HEK293 (cell line): ENCODE measurements around the gene MRTFA.

Source experiments
- CTCF ChIA-PET: fragments of 350-600 bp; formaldehyde crosslinking; extraction: SDS; loops from one replicate; lab custom pipeline; 2021; ENCODE audit warnings: antibody characterized with exemption; lab: Yijun Ruan, JAX
- POLR2A ChIA-PET: fragments of 300-600 bp; formaldehyde crosslinking; extraction: SDS; loops from one replicate; lab custom pipeline; 2020; ENCODE audit warnings: antibody characterized with exemption, inconsistent platforms; lab: Yijun Ruan, JAX
- H3K27ac ChIP-seq: fragments of 200-500 bp; sonication (Bioruptor generic); 2 replicates; pipeline ENCODE4 v1.5.1; 2014; ENCODE audit warnings: low read depth, low read length, control low read depth, inconsistent platforms; ENCODE audit errors: extremely low read depth
- H3K36me3 ChIP-seq, 2 experiments: fragments of 200-500 bp in 1 of 2; sonication (Bioruptor generic) in 1 of 2; 1 replicate in 1 of 2; 2 replicates in 1 of 2; pipeline ENCODE4 v1.5.1; 2014 to 2017; ENCODE audit warnings: inconsistent platforms in 2 of 2, low read length in 2 of 2; ENCODE audit not compliant: control insufficient read depth in 2 of 2, insufficient read depth in 1 of 2
- H3K4me1 ChIP-seq: fragments of 200-500 bp; sonication (Bioruptor generic); 2 replicates; pipeline ENCODE4 v1.5.1; 2014; ENCODE audit warnings: mild to moderate bottlenecking, low read length, inconsistent platforms; ENCODE audit not compliant: control insufficient read depth, insufficient read depth
- H3K4me3 ChIP-seq: 2 replicates; pipeline ENCODE4 v1.5.1; 2011; ENCODE audit warnings: low read depth, mild to moderate bottlenecking, control low read depth, low read length, moderate library complexity
- H3K9me3 ChIP-seq: fragments of 200-500 bp; sonication (Bioruptor generic); 2 replicates; pipeline ENCODE4 v1.5.1; 2014; ENCODE audit warnings: low read depth, low read length, inconsistent platforms; ENCODE audit not compliant: control insufficient read depth, insufficient read depth
- KLF8 ChIP-seq: fragments of 450-650 bp; formaldehyde crosslinking; IDR thresholded peaks from 2 replicates; pipeline ENCODE4 v1.5.1; 2016; ENCODE audit warnings: missing biosample characterization, missing genetic modification characterization
- KLF9 ChIP-seq: fragments of 450-650 bp; formaldehyde crosslinking; IDR thresholded peaks from 2 replicates; pipeline ENCODE4 v1.5.1; 2016; ENCODE audit warnings: missing biosample characterization, missing genetic modification characterization, low read depth
- SALL2 ChIP-seq: fragments of 450-650 bp; formaldehyde crosslinking; IDR thresholded peaks from 2 replicates; pipeline ENCODE4 v1.5.0; 2017; ENCODE audit warnings: missing biosample characterization, mild to moderate bottlenecking, missing genetic modification characterization, borderline replicate concordance
- ZFP3 ChIP-seq: fragments of 450-650 bp; formaldehyde crosslinking; IDR thresholded peaks from 2 replicates; pipeline ENCODE4 v1.5.1; 2016; ENCODE audit warnings: low read depth, missing biosample characterization, missing genetic modification characterization
- ZNF114 ChIP-seq: fragments of 450-650 bp; formaldehyde crosslinking; IDR thresholded peaks from 2 replicates; pipeline ENCODE4 v1.5.0; 2017; ENCODE audit warnings: missing biosample characterization, missing genetic modification characterization
- ZNF221 ChIP-seq: fragments of 450-650 bp; formaldehyde crosslinking; IDR thresholded peaks from 2 replicates; pipeline ENCODE4 v1.5.1; 2017; ENCODE audit warnings: missing biosample characterization, missing genetic modification characterization, borderline replicate concordance
- ZNF248 ChIP-seq: fragments of 450-650 bp; formaldehyde crosslinking; IDR thresholded peaks from 2 replicates; pipeline ENCODE4 v1.5.1; 2017; ENCODE audit warnings: missing biosample characterization, missing genetic modification characterization
- ZNF266 ChIP-seq: fragments of 450-650 bp; formaldehyde crosslinking; IDR thresholded peaks from 2 replicates; pipeline ENCODE4 v1.5.1; 2016; ENCODE audit warnings: missing biosample characterization, missing genetic modification characterization, low read depth
- ZNF350 ChIP-seq: fragments of 450-650 bp; formaldehyde crosslinking; IDR thresholded peaks from 2 replicates; pipeline ENCODE4 v1.5.0; 2017; ENCODE audit warnings: missing biosample characterization, mild to moderate bottlenecking, missing genetic modification characterization
- ZNF366 ChIP-seq: fragments of 450-650 bp; formaldehyde crosslinking; conservative IDR thresholded peaks from 2 replicates; pipeline ENCODE4 v1.5.1; 2016; ENCODE audit warnings: missing biosample characterization, missing genetic modification characterization
- ZNF394 ChIP-seq: fragments of 450-650 bp; formaldehyde crosslinking; IDR thresholded peaks from 2 replicates; pipeline ENCODE4 v1.5.1; 2016; ENCODE audit warnings: missing biosample characterization, missing genetic modification characterization, mild to moderate bottlenecking, moderate library complexity, borderline replicate concordance
- ZNF426 ChIP-seq: fragments of 450-650 bp; formaldehyde crosslinking; IDR thresholded peaks from 2 replicates; pipeline ENCODE4 v1.5.1; 2017; ENCODE audit warnings: missing biosample characterization, missing genetic modification characterization, mild to moderate bottlenecking, inconsistent platforms, moderate library complexity
- ZNF600 ChIP-seq: fragments of 450-650 bp; formaldehyde crosslinking; IDR thresholded peaks from 2 replicates; pipeline ENCODE4 v1.5.1; 2016; ENCODE audit warnings: missing biosample characterization, missing genetic modification characterization
- ZNF701 ChIP-seq: fragments of 450-650 bp; formaldehyde crosslinking; IDR thresholded peaks from 2 replicates; pipeline ENCODE4 v1.5.1; 2016; ENCODE audit warnings: missing biosample characterization, missing genetic modification characterization
- ZXDB ChIP-seq: fragments of 450-650 bp; formaldehyde crosslinking; IDR thresholded peaks from 2 replicates; pipeline ENCODE4 v1.5.1; 2016; ENCODE audit warnings: missing biosample characterization, missing genetic modification characterization
- TF ChIP-seq, protein P1 (sequence below): fragments of 450-650 bp; formaldehyde crosslinking; IDR thresholded peaks from 2 replicates; pipeline ENCODE4 v1.5.1; 2016; ENCODE audit warnings: missing biosample characterization, missing genetic modification characterization
- TF ChIP-seq, protein P2 (sequence below): fragments of 450-650 bp; formaldehyde crosslinking; IDR thresholded peaks from 2 replicates; pipeline ENCODE4 v1.5.1; 2016; ENCODE audit warnings: missing biosample characterization, missing genetic modification characterization
- TF ChIP-seq, protein P3 (sequence below): fragments of 450-650 bp; formaldehyde crosslinking; IDR thresholded peaks from 2 replicates; pipeline ENCODE4 v1.5.1; 2016; ENCODE audit warnings: missing biosample characterization, missing genetic modification characterization
- TF ChIP-seq, protein P4 (sequence below): fragments of 450-650 bp; formaldehyde crosslinking; IDR thresholded peaks from 2 replicates; pipeline ENCODE4 v1.5.1; 2016; ENCODE audit warnings: missing biosample characterization, missing genetic modification characterization
- TF ChIP-seq, protein P5 (sequence below): fragments of 450-650 bp; formaldehyde crosslinking; IDR thresholded peaks from 2 replicates; pipeline ENCODE4 v1.5.1; 2016; ENCODE audit warnings: missing biosample characterization, missing genetic modification characterization
- TF ChIP-seq, protein P6 (sequence below): fragments of 450-650 bp; formaldehyde crosslinking; IDR thresholded peaks from 2 replicates; pipeline ENCODE4 v1.5.1; 2017; ENCODE audit warnings: missing biosample characterization, missing genetic modification characterization
- TF ChIP-seq, protein P7 (sequence below): fragments of 450-650 bp; formaldehyde crosslinking; IDR thresholded peaks from 2 replicates; pipeline ENCODE4 v1.5.1; 2017; ENCODE audit warnings: missing biosample characterization, mild to moderate bottlenecking, missing genetic modification characterization, moderate library complexity

Gene MRTFA

DNA sequence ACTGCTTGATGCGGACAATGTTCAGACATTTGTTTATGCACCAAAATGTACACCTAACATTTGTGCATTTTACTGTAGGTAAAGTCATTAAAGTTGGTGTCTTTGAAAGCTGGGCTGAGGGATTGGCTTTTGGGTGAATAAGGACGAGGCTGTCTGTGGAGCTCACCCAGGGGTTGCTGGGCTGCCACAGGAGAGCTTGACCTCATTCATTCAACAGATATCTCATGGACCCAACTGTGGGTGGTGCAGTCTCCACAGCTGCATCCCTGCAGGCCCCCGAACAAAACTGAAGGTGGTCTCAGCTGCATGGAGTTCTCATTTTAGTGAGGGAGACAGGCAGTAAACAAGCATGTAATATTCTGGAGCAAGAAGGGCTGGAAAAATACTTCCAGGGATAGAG lies 233.4 kb downstream of the MRTFA start (continued):
- TF ChIP-seq, protein P1, sequence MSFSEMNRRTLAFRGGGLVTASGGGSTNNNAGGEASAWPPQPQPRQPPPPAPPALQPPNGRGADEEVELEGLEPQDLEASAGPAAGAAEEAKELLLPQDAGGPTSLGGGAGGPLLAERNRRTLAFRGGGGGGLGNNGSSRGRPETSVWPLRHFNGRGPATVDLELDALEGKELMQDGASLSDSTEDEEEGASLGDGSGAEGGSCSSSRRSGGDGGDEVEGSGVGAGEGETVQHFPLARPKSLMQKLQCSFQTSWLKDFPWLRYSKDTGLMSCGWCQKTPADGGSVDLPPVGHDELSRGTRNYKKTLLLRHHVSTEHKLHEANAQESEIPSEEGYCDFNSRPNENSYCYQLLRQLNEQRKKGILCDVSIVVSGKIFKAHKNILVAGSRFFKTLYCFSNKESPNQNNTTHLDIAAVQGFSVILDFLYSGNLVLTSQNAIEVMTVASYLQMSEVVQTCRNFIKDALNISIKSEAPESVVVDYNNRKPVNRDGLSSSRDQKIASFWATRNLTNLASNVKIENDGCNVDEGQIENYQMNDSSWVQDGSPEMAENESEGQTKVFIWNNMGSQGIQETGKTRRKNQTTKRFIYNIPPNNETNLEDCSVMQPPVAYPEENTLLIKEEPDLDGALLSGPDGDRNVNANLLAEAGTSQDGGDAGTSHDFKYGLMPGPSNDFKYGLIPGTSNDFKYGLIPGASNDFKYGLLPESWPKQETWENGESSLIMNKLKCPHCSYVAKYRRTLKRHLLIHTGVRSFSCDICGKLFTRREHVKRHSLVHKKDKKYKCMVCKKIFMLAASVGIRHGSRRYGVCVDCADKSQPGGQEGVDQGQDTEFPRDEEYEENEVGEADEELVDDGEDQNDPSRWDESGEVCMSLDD (tag by site-specific recombination): no peak
- TF ChIP-seq ZNF701 (tag by site-specific recombination) (no peak), SALL2 (no peak), ZNF266 (tag by site-specific recombination) (no peak), ZNF248 (no peak), KLF9 (tag by site-specific recombination) (no peak), ZNF394 (no peak)
- TF ChIP-seq, protein P2, sequence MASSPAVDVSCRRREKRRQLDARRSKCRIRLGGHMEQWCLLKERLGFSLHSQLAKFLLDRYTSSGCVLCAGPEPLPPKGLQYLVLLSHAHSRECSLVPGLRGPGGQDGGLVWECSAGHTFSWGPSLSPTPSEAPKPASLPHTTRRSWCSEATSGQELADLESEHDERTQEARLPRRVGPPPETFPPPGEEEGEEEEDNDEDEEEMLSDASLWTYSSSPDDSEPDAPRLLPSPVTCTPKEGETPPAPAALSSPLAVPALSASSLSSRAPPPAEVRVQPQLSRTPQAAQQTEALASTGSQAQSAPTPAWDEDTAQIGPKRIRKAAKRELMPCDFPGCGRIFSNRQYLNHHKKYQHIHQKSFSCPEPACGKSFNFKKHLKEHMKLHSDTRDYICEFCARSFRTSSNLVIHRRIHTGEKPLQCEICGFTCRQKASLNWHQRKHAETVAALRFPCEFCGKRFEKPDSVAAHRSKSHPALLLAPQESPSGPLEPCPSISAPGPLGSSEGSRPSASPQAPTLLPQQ (tag by site-specific recombination): no peak
- TF ChIP-seq, protein P3, sequence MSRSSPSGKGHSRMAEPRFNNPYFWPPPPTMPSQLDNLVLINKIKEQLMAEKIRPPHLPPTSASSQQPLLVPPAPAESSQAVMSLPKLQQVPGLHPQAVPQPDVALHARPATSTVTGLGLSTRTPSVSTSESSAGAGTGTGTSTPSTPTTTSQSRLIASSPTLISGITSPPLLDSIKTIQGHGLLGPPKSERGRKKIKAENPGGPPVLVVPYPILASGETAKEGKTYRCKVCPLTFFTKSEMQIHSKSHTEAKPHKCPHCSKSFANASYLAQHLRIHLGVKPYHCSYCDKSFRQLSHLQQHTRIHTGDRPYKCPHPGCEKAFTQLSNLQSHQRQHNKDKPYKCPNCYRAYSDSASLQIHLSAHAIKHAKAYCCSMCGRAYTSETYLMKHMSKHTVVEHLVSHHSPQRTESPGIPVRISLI (tag by site-specific recombination): no peak

DNA sequence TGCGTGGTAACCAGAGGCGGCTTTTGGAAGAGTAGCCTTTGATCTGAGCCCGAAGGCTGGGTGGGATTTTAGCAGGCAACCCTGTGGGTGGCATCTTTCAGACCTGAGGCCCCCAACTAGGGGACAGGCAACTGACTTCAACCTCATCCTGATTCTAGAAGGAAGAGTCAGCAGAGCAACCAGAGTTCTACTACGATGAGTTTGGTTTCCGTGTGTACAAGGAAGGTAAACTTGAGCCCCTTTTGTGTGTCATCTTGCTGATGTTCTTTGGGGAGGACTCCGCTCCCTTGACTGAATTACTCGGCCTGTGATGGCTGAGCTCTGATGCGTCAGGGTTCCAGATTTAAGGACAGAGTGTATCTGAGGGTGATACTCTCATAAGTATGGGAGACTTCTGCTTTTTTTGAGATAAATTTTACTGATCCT lies 234.5 kb downstream of the MRTFA start:
- POLR2A ChIA-PET: no interaction called here
- Histone ChIP-seq H3K27ac (no peak overlapping the region), H3K36me3 (peaks cover 33 to 74% of the 10 kb centered on the region in 2 experiments), H3K9me3 (no peaks in the 10 kb centered on the region), H3K4me1 (0 out of 2 replicates have a peak, but pooled peaks cover under 1% of the 10 kb centered on the region), H3K4me3 (no peak overlapping the region)
- CTCF ChIA-PET: no interaction called here
- TF ChIP-seq ZNF221 (tag by site-specific recombination) (no peak), ZFP3 (tag by site-specific recombination) (no peak), ZNF350 (no peak), ZNF114 (no peak), ZXDB (tag by site-specific recombination) (no peak), ZNF426 (tag by site-specific recombination) (no peak), KLF8 (tag by site-specific recombination) (no peak), ZNF366 (tag by site-specific recombination) (no peak), ZNF600 (tag by site-specific recombination) (no peak)
- TF ChIP-seq, protein P4, sequence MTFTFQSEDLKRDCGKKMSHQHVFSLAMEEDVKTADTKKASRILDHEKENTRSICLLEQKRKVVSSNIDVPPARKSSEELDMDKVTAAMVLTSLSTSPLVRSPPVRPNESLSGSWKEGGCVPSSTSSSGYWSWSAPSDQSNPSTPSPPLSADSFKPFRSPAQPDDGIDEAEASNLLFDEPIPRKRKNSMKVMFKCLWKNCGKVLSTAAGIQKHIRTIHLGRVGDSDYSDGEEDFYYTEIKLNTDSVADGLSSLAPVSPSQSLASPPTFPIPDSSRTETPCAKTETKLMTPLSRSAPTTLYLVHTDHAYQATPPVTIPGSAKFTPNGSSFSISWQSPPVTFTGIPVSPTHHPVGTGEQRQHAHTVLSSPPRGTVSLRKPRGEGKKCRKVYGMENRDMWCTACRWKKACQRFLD (tag by site-specific recombination): no peak
- TF ChIP-seq, protein P5, sequence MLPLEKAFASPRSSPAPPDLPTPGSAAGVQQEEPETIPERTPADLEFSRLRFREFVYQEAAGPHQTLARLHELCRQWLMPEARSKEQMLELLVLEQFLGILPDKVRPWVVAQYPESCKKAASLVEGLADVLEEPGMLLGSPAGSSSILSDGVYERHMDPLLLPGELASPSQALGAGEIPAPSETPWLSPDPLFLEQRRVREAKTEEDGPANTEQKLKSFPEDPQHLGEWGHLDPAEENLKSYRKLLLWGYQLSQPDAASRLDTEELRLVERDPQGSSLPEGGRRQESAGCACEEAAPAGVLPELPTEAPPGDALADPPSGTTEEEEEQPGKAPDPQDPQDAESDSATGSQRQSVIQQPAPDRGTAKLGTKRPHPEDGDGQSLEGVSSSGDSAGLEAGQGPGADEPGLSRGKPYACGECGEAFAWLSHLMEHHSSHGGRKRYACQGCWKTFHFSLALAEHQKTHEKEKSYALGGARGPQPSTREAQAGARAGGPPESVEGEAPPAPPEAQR (tag by site-specific recombination): no peak
- TF ChIP-seq, protein P6, sequence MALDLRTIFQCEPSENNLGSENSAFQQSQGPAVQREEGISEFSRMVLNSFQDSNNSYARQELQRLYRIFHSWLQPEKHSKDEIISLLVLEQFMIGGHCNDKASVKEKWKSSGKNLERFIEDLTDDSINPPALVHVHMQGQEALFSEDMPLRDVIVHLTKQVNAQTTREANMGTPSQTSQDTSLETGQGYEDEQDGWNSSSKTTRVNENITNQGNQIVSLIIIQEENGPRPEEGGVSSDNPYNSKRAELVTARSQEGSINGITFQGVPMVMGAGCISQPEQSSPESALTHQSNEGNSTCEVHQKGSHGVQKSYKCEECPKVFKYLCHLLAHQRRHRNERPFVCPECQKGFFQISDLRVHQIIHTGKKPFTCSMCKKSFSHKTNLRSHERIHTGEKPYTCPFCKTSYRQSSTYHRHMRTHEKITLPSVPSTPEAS (tag by site-specific recombination): no peak
- TF ChIP-seq, protein P7, sequence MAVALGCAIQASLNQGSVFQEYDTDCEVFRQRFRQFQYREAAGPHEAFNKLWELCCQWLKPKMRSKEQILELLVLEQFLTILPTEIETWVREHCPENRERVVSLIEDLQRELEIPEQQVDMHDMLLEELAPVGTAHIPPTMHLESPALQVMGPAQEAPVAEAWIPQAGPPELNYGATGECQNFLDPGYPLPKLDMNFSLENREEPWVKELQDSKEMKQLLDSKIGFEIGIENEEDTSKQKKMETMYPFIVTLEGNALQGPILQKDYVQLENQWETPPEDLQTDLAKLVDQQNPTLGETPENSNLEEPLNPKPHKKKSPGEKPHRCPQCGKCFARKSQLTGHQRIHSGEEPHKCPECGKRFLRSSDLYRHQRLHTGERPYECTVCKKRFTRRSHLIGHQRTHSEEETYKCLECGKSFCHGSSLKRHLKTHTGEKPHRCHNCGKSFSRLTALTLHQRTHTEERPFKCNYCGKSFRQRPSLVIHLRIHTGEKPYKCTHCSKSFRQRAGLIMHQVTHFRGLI (tag by site-specific recombination): no peak
